Osteocyte (in vitro differentiated cells): Measurements from ENCODE around the gene HIC1. TPM values are rescaled to one million over a fixed set of nuclear protein-coding genes. Genes with fewer than 3 reads are reported as not detected.
A peak's percentile ranks its signal among the peaks of the same experiment; 100 is the strongest.

Experiments used
- DNase-seq: peaks from one replicate; pipeline ENCODE4 v3.0.0; 2021; ENCODE audit warnings: mixed read lengths; ENCODE audit not compliant: unreplicated experiment; ENCODE audit errors: extremely low spot score
- H3K27ac Mint-ChIP-seq: one replicate; pipeline ENCODE4 v1.8.0; 2021; ENCODE audit warnings: mild to moderate bottlenecking, mixed read lengths; ENCODE audit not compliant: unreplicated experiment
- H3K27me3 Mint-ChIP-seq: one replicate; pipeline ENCODE4 v1.8.0; 2021; ENCODE audit warnings: mixed read lengths; ENCODE audit not compliant: unreplicated experiment
- H3K36me3 Mint-ChIP-seq: one replicate; pipeline ENCODE4 v1.8.0; 2021; ENCODE audit warnings: mixed read lengths; ENCODE audit not compliant: unreplicated experiment
- H3K4me1 Mint-ChIP-seq: one replicate; pipeline ENCODE4 v1.8.0; 2021; ENCODE audit warnings: mixed read lengths; ENCODE audit not compliant: unreplicated experiment
- H3K4me3 Mint-ChIP-seq: one replicate; pipeline ENCODE4 v1.8.0; 2021; ENCODE audit warnings: mild to moderate bottlenecking, moderate library complexity, mixed read lengths; ENCODE audit not compliant: unreplicated experiment
- H3K9me3 Mint-ChIP-seq: one replicate; pipeline ENCODE4 v1.8.0; 2021; ENCODE audit warnings: mixed read lengths; ENCODE audit not compliant: unreplicated experiment
- CTCF ChIP-seq: fragments of 200-600 bp; sonication (generic); IDR thresholded peaks from 2 replicates; pipeline ENCODE4 v1.5.0; 2021; ENCODE audit warnings: antibody characterized with exemption, mild to moderate bottlenecking, moderate library complexity
- long read RNA-seq: library from polyadenylated mRNA; unstranded; transcript quantifications from one replicate; pipeline ENCODE4 v2.0.0, GENCODE V29; 2021
- total RNA-seq: library from RNA; stranded (reverse); gene quantifications from 2 replicates; pipeline ENCODE4 v1.2.1, GENCODE V29; 2021

Gene HIC1
- 3.3 and 3.7 TPM in 2 replicates for total RNA-seq
- long read RNA-seq = 0 reads

- peaks cover 3% of the 10 kb centered on the region for H3K36me3 Mint-ChIP-seq
- H3K9me3 Mint-ChIP-seq = no peaks in the 10 kb centered on the region
- TF ChIP-seq CTCF = peak; percentile 98
- H3K27ac Mint-ChIP-seq = no peak within 1 kb of the TSS
- peak within 1 kb of the TSS; percentile 62 for H3K4me3 Mint-ChIP-seq
- peak; percentile 92 for DNase-seq
- H3K4me1 Mint-ChIP-seq = peaks cover 21% of the 10 kb centered on the region
- peaks cover 4% of the 10 kb centered on the region for H3K27me3 Mint-ChIP-seq
Measured at GRCh38 chr17:2054512-2055291, at the start of gene HIC1. Gene HIC1, plus strand, starts transcription at chr17:2055103. Its CDS starts 1,588 bp downstream, at chr17:2056691.

GRCh38 chr17:2008332-2009126, 46.4 kb upstream of the HIC1 start:
- H3K4me3 Mint-ChIP-seq = no peak overlapping the region
- H3K4me1 Mint-ChIP-seq = peaks cover 36% of the 10 kb centered on the region
- no peaks in the 10 kb centered on the region for H3K9me3 Mint-ChIP-seq
- H3K27ac Mint-ChIP-seq = no peak overlapping the region
- TF ChIP-seq CTCF = no peak
- H3K27me3 Mint-ChIP-seq = no peaks in the 10 kb centered on the region
- no peak for DNase-seq
- no peaks in the 10 kb centered on the region for H3K36me3 Mint-ChIP-seq

GRCh38 chr17:2009737-2010136, 45.2 kb upstream of the HIC1 start:
- no peak for DNase-seq
- H3K27me3 Mint-ChIP-seq = no peaks in the 10 kb centered on the region
- no peaks in the 10 kb centered on the region for H3K9me3 Mint-ChIP-seq
- H3K4me3 Mint-ChIP-seq = no peak overlapping the region
- H3K4me1 Mint-ChIP-seq = peaks cover 42% of the 10 kb centered on the region
- TF ChIP-seq CTCF = no peak
- no peak overlapping the region for H3K27ac Mint-ChIP-seq
- H3K36me3 Mint-ChIP-seq = no peaks in the 10 kb centered on the region

GRCh38 chr17:2011411-2012371, 43.2 kb upstream of the HIC1 start:
- peaks cover under 1% of the 10 kb centered on the region for H3K27me3 Mint-ChIP-seq
- DNase-seq = no peak
- H3K27ac Mint-ChIP-seq = peak overlapping the region; percentile 94
- H3K9me3 Mint-ChIP-seq = no peaks in the 10 kb centered on the region
- H3K4me3 Mint-ChIP-seq = peak overlapping the region; percentile 45
- H3K36me3 Mint-ChIP-seq = no peaks in the 10 kb centered on the region
- peaks cover 47% of the 10 kb centered on the region for H3K4me1 Mint-ChIP-seq
- no peak for TF ChIP-seq CTCF
